Gastroesophageal sphincter (tissue), 3 donors: Measurements from ENCODE around the gene BCLAF3.

ENCODE experiments used
- POLR2A ChIP-seq, 2 donors: fragments of 450-650 bp; IDR thresholded peaks; one replicate each; pipeline ENCODE4 v1.6.1; 2017; ENCODE audit warnings: antibody characterized with exemption in 2 of 2, mild to moderate bottlenecking in 2 of 2, moderate library complexity in 1 of 2
- POLR2AphosphoS5 ChIP-seq: sonication (generic); formaldehyde crosslinking; IDR thresholded peaks from one replicate; pipeline ENCODE4 v1.6.1; 2017; ENCODE audit warnings: antibody characterized with exemption
- TF ChIP-seq, protein P1 (sequence below), 4 experiments: fragments of 200-600 bp in 2 of 4; fragments of 450-650 bp in 2 of 4; sonication (generic) in 1 of 4; IDR thresholded peaks; one replicate each; pipeline ENCODE4 v1.5.1; 2017 to 2019; ENCODE audit warnings: antibody characterized with exemption in 4 of 4, mild to moderate bottlenecking in 2 of 4, moderate library complexity in 2 of 4

DNA sequence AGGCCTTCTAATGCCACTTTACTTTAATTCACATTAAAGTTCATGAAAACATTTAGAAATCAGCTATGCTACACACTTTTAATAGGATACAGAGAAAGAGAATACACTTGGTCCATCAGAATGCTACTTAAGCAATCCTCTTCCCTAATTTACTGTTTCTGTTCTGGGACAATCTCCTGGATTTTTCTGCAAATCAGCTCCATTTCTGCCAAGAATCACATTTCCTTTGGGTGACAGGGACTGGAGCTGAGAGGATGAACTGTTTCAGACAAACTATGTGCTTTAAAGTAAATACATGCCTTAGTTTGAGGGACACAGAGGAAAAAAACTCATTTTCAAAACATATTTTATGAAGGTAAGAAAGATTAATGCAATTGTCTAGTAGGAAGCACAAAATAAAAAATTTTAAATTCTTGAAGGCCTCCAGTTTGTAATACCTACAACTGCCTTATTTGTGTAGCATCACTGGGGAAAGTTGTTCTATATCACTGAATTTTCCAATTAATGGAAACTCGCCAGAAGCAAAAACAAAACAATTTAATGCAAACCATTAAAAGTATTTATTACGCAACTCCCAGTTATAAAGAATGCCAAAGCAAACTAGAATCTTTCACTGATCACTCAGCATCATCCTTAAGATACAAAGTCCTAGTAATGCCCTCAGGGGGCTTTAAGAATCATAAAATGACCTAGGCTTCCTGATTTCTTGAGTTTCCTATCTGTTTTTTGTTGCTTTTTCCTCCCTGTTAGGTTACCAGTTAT, 36.3 kb downstream of the BCLAF3 start:
- TF ChIP-seq, protein P1, sequence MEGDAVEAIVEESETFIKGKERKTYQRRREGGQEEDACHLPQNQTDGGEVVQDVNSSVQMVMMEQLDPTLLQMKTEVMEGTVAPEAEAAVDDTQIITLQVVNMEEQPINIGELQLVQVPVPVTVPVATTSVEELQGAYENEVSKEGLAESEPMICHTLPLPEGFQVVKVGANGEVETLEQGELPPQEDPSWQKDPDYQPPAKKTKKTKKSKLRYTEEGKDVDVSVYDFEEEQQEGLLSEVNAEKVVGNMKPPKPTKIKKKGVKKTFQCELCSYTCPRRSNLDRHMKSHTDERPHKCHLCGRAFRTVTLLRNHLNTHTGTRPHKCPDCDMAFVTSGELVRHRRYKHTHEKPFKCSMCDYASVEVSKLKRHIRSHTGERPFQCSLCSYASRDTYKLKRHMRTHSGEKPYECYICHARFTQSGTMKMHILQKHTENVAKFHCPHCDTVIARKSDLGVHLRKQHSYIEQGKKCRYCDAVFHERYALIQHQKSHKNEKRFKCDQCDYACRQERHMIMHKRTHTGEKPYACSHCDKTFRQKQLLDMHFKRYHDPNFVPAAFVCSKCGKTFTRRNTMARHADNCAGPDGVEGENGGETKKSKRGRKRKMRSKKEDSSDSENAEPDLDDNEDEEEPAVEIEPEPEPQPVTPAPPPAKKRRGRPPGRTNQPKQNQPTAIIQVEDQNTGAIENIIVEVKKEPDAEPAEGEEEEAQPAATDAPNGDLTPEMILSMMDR (IDR thresholded peaks at IDR 0.05), result no peak
- TF ChIP-seq POLR2A (IDR thresholded peaks at IDR 0.05), result no peak
- no peak for TF ChIP-seq POLR2AphosphoS5
